HEK293T (cell line): Measurements from ENCODE around the gene KIAA1755.

Experiments
- ARNT ChIP-seq: fragments of 450-650 bp; IDR thresholded peaks from 2 replicates; pipeline ENCODE4 v1.6.1; 2017; ENCODE audit warnings: mild to moderate bottlenecking
- BHLHE40 ChIP-seq: fragments of 450-650 bp; IDR thresholded peaks from 2 replicates; pipeline ENCODE4 v1.6.1; 2016; ENCODE audit warnings: mild to moderate bottlenecking, moderate library complexity, borderline replicate concordance
- ELF4 ChIP-seq: fragments of 450-650 bp; IDR thresholded peaks from 2 replicates; pipeline ENCODE4 v1.6.1; 2017; ENCODE audit warnings: antibody characterized with exemption
- FOXA1 ChIP-seq: fragments of 450-650 bp; IDR thresholded peaks from 2 replicates; pipeline ENCODE4 v1.6.1; 2016; ENCODE audit warnings: mild to moderate bottlenecking
- LEF1 ChIP-seq: fragments of 450-650 bp; IDR thresholded peaks from 2 replicates; pipeline ENCODE4 v1.6.1; 2017; ENCODE audit warnings: mild to moderate bottlenecking, borderline replicate concordance
- TARDBP ChIP-seq: fragments of 450-650 bp; IDR thresholded peaks from 2 replicates; pipeline ENCODE4 v1.6.1; 2016

GRCh38 chr20:38269040-38269439 lies 8.5 kb upstream of the KIAA1755 start:
- TF ChIP-seq ARNT (no peak), LEF1 (no peak), TARDBP (no peak), BHLHE40 (no peak), FOXA1 (no peak), ELF4 (no peak)
